Measurements from ENCODE around the gene ANKRD33B. TPM values are rescaled to one million over a fixed set of nuclear protein-coding genes. Genes with fewer than 3 reads are reported as not detected.

The ANKRD33B gene
- total and polyA plus RNA-seq, 2 of the 8 experiments (the other 6 are each of a cell fraction or from before 2014, with no cell fraction given), result 6.9 to 20.6 TPM

DNA sequence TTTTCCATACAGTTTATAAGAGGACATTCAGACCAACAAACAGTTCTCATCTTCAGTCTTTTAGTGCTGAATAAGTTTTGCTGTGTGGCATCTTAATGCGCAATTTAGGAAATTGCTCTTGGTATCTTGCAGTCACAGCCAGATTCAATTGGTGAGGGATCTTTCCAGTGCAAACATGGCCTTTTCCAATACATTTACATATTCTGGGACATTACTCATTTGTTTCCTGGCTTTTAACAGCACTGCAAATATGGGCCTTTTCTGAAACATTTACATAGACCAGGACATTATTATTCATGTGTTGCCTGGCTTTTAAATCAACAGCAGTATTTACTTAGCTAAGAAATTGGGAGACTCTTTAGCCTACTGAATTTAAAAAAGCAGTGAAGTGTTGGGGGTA lies 22.7 kb downstream of the ANKRD33B start:
- no peak overlapping the region for H3K18ac ChIP-seq (ENCODE audit: extremely low read depth, low read length)
- no peak overlapping the region for H3K4ac ChIP-seq (replicated peaks; ENCODE audit: insufficient read length, low read depth, low read length)
- no peak overlapping the region for H2BK12ac ChIP-seq (ENCODE audit: low read depth, low read length)
- H3K4me2 ChIP-seq (ENCODE audit: insufficient read depth in 1 of 2, low read depth in 2 of 2, low read length in 2 of 2), result no peak overlapping the region
- no peaks in the 10 kb centered on the region for H3K9me3 ChIP-seq (ENCODE audit: insufficient read depth in 2 of 2, low read depth in 1 of 2, low read length in 1 of 2)
- FAIRE-seq (no peak), DNase-seq (ENCODE audit: low read depth in 1 of 2, low spot score in 2 of 2) (no peak)
- H3K27ac ChIP-seq (ENCODE audit: low read depth, low read length), result no peak overlapping the region
- no peak overlapping the region for H4K8ac ChIP-seq (ENCODE audit: extremely low read depth, insufficient read depth, low read length)
- H3K4me1 ChIP-seq (replicated peaks in 1 of 4; ENCODE audit: control insufficient read depth in 3 of 4, insufficient read depth in 4 of 4, low read length in 3 of 4), result peaks cover 4 to 14% (median 6%) of the 10 kb centered on the region in 4 experiments
- ChIA-PET POLR2A (ENCODE audit: partially characterized antibody) (no interaction called here), CTCF (ENCODE audit: partially characterized antibody) (interaction anchor here (0.6 kb wide), 1 partner anchor 45 kb away, joined by 4 read pairs; no protein-coding TSS in a partner anchor)
- no peaks in the 10 kb centered on the region for H3K23me2 ChIP-seq (ENCODE audit: low read depth, low read length)
- H4K5ac ChIP-seq (ENCODE audit: insufficient read length, low read depth, low read length), result no peak overlapping the region
- no peak overlapping the region for H2BK5ac ChIP-seq (ENCODE audit: low read depth, low read length)
- no peaks in the 10 kb centered on the region for H3K27me3 ChIP-seq (replicated peaks in 1 of 4; ENCODE audit: control insufficient read depth in 3 of 4, extremely low read depth in 1 of 4, insufficient read depth in 3 of 4, low read length in 3 of 4)
- no peaks in the 10 kb centered on the region; the same call in none of the 2 replicates for H3K79me1 ChIP-seq (ENCODE audit: low read depth, low read length)
- H3K23ac ChIP-seq (ENCODE audit: insufficient read length), result no peak overlapping the region
- H2BK15ac ChIP-seq (ENCODE audit: low read length), result no peak overlapping the region
- no peak overlapping the region for H2BK120ac ChIP-seq (replicated peaks; ENCODE audit: low read depth, low read length)
- H3K9ac ChIP-seq (replicated peaks in 1 of 4; ENCODE audit: extremely low read depth in 1 of 4, low read depth in 3 of 4, low read length in 3 of 4), result no peak overlapping the region
- no peaks in the 10 kb centered on the region for H4K20me1 ChIP-seq (replicated peaks in 1 of 2; ENCODE audit: control insufficient read depth in 1 of 2, insufficient read depth in 2 of 2, low read length in 2 of 2)
- H3K4me3 ChIP-seq (ENCODE audit: extremely low read depth in 1 of 4, insufficient read depth in 2 of 4, low read depth in 3 of 4, low read length in 4 of 4), result no peak overlapping the region
- H3K56ac ChIP-seq (replicated peaks; ENCODE audit: insufficient read length, low read depth, low read length), result no peak overlapping the region
- no peak overlapping the region for H3K14ac ChIP-seq (ENCODE audit: insufficient read length)
- no peak overlapping the region for H2AK5ac ChIP-seq (ENCODE audit: low read depth, low read length)
- no peak overlapping the region for H4K91ac ChIP-seq (replicated peaks; ENCODE audit: insufficient read length, low read length)
- no peak overlapping the region for H2BK20ac ChIP-seq (ENCODE audit: low read length)
- 89% methylated on average over 1 of the region's 1 CpG; no CpG with 5 or more reads in 1 of the 2 experiments for WGBS, 2 experiments (ENCODE audit: extremely low coverage in 1 of 2, insufficient coverage in 1 of 2, insufficient read length in 1 of 2, insufficient replicate concordance in 2 of 2, low coverage in 1 of 2, low lambda C conversion rate in 2 of 2, missing lambda C conversion rate in 1 of 2)
- no peak overlapping the region for H2AFZ ChIP-seq (ENCODE audit: low read length)
- H3K36me3 ChIP-seq (ENCODE audit: control insufficient read depth in 2 of 4, insufficient read depth in 4 of 4, low read length in 3 of 4), result no peaks in the 10 kb centered on the region
- no peaks in the 10 kb centered on the region for H3K79me2 ChIP-seq (ENCODE audit: control insufficient read depth in 1 of 2, insufficient read depth in 2 of 2, low read length in 2 of 2)
- TF ChIP-seq CBX8 (IDR thresholded peaks at IDR 0.05; ENCODE audit: borderline replicate concordance, low read depth, low read length), result no peak
- TF ChIP-seq RNF2 (IDR thresholded peaks at IDR 0.05; ENCODE audit: borderline replicate concordance, low read depth, low read length, missing control alignments, poor library complexity, severe bottlenecking), result no peak
- no peak for TF ChIP-seq TEAD4 (IDR thresholded peaks at IDR 0.05; ENCODE audit: low read depth, low read length)
- TF ChIP-seq RBBP5 (IDR thresholded peaks at IDR 0.05; ENCODE audit: borderline replicate concordance, low read depth, low read length), result no peak
- no peak for TF ChIP-seq BRCA1 (IDR thresholded peaks at IDR 0.05; ENCODE audit: low read depth, low read length)
- no peak for TF ChIP-seq ZNF274 (IDR thresholded peaks at IDR 0.05; ENCODE audit: borderline replicate concordance, extremely low read depth, low read length)
- TF ChIP-seq RXRA (IDR thresholded peaks at IDR 0.05; ENCODE audit: insufficient read depth, low read depth, low read length), result no peak
- TF ChIP-seq KDM4A (IDR thresholded peaks at IDR 0.05; ENCODE audit: low read depth, low read length, severe bottlenecking), result no peak
